ENCODE results near the gene USP31. TPM values are rescaled to one million over a fixed set of nuclear protein-coding genes. Genes with fewer than 3 reads are reported as not detected.
A peak's percentile ranks its signal among the peaks of the same experiment; 100 is the strongest.

The USP31 gene
- total RNA-seq, 6 experiments from 2014 or later = 7.1 to 12.8 (median 9.0) TPM

DNA sequence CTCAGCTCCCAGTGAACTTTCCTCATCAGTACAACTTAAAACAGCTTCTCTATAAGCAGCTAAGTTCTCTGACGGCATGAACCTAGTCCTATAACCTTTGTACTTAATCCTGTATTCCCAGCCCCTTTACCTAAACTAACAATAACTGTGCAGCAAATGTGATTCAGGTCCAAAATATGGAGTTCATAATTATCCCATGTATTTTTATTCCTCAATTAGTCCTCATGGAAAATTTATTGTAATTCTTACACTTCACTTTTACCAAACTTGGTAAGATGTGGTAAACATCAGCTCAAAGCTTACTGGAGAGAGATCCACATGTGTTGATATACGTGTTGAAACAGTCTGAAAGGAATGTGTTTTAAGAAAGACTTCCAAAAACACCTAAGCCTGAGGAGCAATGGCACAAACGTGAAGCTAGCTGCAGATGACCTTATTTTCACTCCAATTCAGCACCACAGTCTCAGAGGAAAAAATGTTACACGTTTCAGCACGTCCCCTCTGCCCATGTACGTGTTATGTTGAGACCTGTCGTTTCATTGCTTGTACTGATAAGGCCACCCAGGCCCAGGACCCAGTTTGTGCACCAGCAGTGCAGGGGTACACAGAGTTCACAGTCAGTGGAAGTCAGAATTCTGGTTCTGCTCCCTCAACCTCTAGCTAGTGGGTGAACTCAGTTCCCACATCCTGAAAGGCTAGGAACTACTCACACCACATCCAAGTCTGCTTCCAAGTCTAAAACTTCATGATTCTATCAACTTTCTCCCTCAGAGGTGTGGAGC, 7.1 kb downstream of the USP31 start:
- DNase-seq = no peak
- peaks cover 0 to 17% (median 0%) of the 10 kb centered on the region in 4 donors for H3K4me1 ChIP-seq

DNA sequence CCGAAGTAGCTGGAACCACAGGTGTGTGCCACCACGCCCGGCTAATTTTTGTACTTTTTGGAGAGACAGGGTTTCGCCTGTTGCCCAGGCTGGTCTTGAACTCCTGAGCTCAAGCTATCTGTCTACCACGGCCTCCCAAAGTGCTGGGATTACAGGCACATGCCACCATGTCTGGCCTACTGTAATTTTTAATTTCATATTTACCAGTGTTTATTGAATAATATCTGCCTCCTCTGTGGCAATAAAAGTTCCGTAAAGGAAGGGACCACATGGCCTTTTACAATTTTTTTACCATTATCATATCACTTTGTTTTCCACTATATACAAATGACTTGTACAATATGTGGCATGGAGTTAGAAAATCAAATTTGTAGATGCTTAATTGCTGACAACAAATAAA, 7.8 kb downstream of the USP31 start:
- DNase-seq (no peak), ATAC-seq (no peak)
- 77% methylated on average over 3 of the region's 6 CpGs for WGBS (ENCODE audit: insufficient coverage, low coverage, low lambda C conversion rate, missing lambda C conversion rate)
- intact Hi-C loops (cut with DNase I) = no loop called here
- H3K4me3 ChIP-seq = no peak overlapping the region
- TF ChIP-seq, protein P1, sequence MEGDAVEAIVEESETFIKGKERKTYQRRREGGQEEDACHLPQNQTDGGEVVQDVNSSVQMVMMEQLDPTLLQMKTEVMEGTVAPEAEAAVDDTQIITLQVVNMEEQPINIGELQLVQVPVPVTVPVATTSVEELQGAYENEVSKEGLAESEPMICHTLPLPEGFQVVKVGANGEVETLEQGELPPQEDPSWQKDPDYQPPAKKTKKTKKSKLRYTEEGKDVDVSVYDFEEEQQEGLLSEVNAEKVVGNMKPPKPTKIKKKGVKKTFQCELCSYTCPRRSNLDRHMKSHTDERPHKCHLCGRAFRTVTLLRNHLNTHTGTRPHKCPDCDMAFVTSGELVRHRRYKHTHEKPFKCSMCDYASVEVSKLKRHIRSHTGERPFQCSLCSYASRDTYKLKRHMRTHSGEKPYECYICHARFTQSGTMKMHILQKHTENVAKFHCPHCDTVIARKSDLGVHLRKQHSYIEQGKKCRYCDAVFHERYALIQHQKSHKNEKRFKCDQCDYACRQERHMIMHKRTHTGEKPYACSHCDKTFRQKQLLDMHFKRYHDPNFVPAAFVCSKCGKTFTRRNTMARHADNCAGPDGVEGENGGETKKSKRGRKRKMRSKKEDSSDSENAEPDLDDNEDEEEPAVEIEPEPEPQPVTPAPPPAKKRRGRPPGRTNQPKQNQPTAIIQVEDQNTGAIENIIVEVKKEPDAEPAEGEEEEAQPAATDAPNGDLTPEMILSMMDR (IDR thresholded peaks at IDR 0.05) = no peak
- no peak for TF ChIP-seq POLR2A (IDR thresholded peaks at IDR 0.05)
- peaks cover 0 to 13% (median 0%) of the 10 kb centered on the region in 4 donors for H3K4me1 ChIP-seq
- H3K27me3 ChIP-seq = no peaks in the 10 kb centered on the region
- H3K27ac ChIP-seq = peak overlapping the region in 2 of 3 donors; percentile 46 to 50
- no peaks in the 10 kb centered on the region for H3K36me3 ChIP-seq
- H3K9me3 ChIP-seq = peaks cover 0 to 10% (median 3%) of the 10 kb centered on the region in 4 donors

More for the DNA sequence above, 7.1 kb downstream of the USP31 start:
- TF ChIP-seq, protein P1 (IDR thresholded peaks at IDR 0.05) = no peak
- TF ChIP-seq POLR2A (IDR thresholded peaks at IDR 0.05) = no peak
- Histone ChIP-seq H3K4me3 (no peak overlapping the region), H3K27me3 (no peaks in the 10 kb centered on the region), H3K9me3 (peaks cover 0 to 4% (median under 1%) of the 10 kb centered on the region in 4 donors), H3K27ac (peak overlapping the region; percentile 20 to 50 (median 46)), H3K36me3 (no peaks in the 10 kb centered on the region)
- 42% methylated on average over 7 of the region's 7 CpGs for WGBS (ENCODE audit: insufficient coverage, low coverage, low lambda C conversion rate, missing lambda C conversion rate)
- ATAC-seq = peak; percentile 62 to 69 (median 64)
- intact Hi-C loops (cut with DNase I) = no loop called here

DNA sequence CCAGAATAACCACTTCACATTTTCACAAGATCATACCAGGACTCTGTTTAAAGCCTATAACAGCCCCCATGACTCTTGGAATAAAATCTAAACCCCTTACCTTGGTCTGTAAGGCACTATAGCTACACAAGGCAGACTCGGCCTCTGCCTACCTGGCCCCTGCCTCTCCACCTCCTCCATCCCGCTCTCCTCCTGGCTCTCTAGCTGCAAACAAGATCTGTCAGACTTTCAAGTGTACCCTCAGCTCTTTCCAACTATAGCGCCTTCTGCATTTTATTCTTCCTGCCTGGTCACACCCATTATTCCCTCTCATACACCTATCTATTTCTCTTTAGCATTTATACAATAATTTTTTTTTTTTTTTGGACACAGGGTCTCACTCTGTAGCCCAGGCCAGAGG, 8.2 kb downstream of the USP31 start:
- ATAC-seq (no peak), DNase-seq (no peak)
- H3K36me3 ChIP-seq = no peaks in the 10 kb centered on the region
- no peak overlapping the region for H3K27ac ChIP-seq
- no peak for TF ChIP-seq POLR2A (IDR thresholded peaks at IDR 0.05)
- TF ChIP-seq, protein P1 (IDR thresholded peaks at IDR 0.05) = no peak
- intact Hi-C loops (cut with DNase I) = no loop called here
- no peaks in the 10 kb centered on the region for H3K27me3 ChIP-seq
- H3K4me3 ChIP-seq = no peak overlapping the region
- H3K9me3 ChIP-seq = peaks cover 0 to 10% (median 3%) of the 10 kb centered on the region in 4 donors
- 100% methylated on average over 3 of the region's 3 CpGs for WGBS (ENCODE audit: insufficient coverage, low coverage, low lambda C conversion rate, missing lambda C conversion rate)
- peaks cover 0 to 13% (median 0%) of the 10 kb centered on the region in 4 donors for H3K4me1 ChIP-seq

DNA sequence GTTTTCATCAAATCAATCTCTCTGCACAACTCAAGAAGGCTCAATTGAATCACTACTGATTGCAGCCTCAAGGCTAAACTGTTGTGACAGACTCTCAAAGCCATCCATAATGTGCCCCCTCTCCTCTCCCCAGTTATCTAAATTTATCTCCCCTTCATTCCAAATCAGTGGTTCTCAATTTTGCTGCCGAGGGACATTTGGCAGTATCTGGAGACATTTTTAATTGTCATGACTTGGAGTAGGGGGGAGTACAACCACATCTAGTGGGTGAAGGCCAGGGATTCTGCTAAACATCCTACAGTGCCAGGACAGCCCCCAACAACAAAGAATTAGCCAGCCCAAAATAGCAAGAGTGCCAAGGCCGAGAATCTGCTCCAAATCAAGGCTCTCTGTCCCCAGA, 9.1 kb downstream of the USP31 start:
- peaks cover 0 to 10% (median 3%) of the 10 kb centered on the region in 4 donors for H3K9me3 ChIP-seq
- no peak overlapping the region for H3K27ac ChIP-seq
- intact Hi-C loops (cut with DNase I) = no loop called here
- TF ChIP-seq, protein P1 (IDR thresholded peaks at IDR 0.05) = no peak
- H3K4me3 ChIP-seq = no peak overlapping the region
- no peaks in the 10 kb centered on the region for H3K27me3 ChIP-seq
- H3K4me1 ChIP-seq = peaks cover 0 to 13% (median 0%) of the 10 kb centered on the region in 4 donors
- H3K36me3 ChIP-seq = no peaks in the 10 kb centered on the region
- 93% methylated on average over 2 of the region's 2 CpGs for WGBS (ENCODE audit: insufficient coverage, low coverage, low lambda C conversion rate, missing lambda C conversion rate)
- DNase-seq (no peak), ATAC-seq (no peak)

Measured in right lobe of liver (tissue), 6 donors.